H9 (cell line): Measurements from ENCODE around the gene PRKAR2A. TPM values are rescaled to one million over a fixed set of nuclear protein-coding genes. Genes with fewer than 3 reads are reported as not detected.

Experiments
- DNase-seq: peaks from one replicate; pipeline ENCODE4 v3.0.0-alpha.2; 2017
- H2AFZ ChIP-seq: one replicate; pipeline ENCODE4 v1.6.1; 2013; ENCODE audit warnings: mild to moderate bottlenecking, low read length, control low read depth, moderate library complexity
- H2AK5ac ChIP-seq: 2 replicates; pipeline ENCODE4 v1.6.1; 2013; ENCODE audit warnings: low read length, control low read depth, mixed read lengths; ENCODE audit not compliant: insufficient read length
- H2BK120ac ChIP-seq: one replicate; pipeline ENCODE4 v1.6.1; 2013; ENCODE audit warnings: low read depth, mild to moderate bottlenecking, low read length, control low read depth, inconsistent platforms; ENCODE audit not compliant: poor library complexity, severe bottlenecking
- H2BK12ac ChIP-seq: 2 replicates; pipeline ENCODE4 v1.6.1; 2013; ENCODE audit warnings: low read length, control low read depth, mixed read lengths, low read depth; ENCODE audit not compliant: insufficient read length
- H2BK15ac ChIP-seq: 2 replicates; pipeline ENCODE4 v1.6.1; 2013; ENCODE audit warnings: low read depth, low read length, control low read depth
- H2BK20ac ChIP-seq: one replicate; pipeline ENCODE4 v1.6.1; 2013; ENCODE audit warnings: low read depth, mild to moderate bottlenecking, low read length, control low read depth, inconsistent platforms; ENCODE audit not compliant: poor library complexity, severe bottlenecking
- H2BK5ac ChIP-seq: 2 replicates; pipeline ENCODE4 v1.6.1; 2013; ENCODE audit warnings: low read length, control low read depth, mixed read lengths; ENCODE audit not compliant: insufficient read length
- H3K14ac ChIP-seq: 2 replicates; pipeline ENCODE4 v1.6.1; 2013; ENCODE audit warnings: low read length, control low read depth; ENCODE audit not compliant: insufficient read depth
- H3K18ac ChIP-seq: 2 replicates; pipeline ENCODE4 v1.6.1; 2013; ENCODE audit warnings: low read depth, mild to moderate bottlenecking, mixed read lengths, low read length, control low read depth; ENCODE audit not compliant: insufficient read length
- H3K23ac ChIP-seq: 2 replicates; pipeline ENCODE4 v1.6.1; 2013; ENCODE audit warnings: low read length, control low read depth, mixed read lengths, low read depth; ENCODE audit not compliant: insufficient read length
- H3K23me2 ChIP-seq: 2 replicates; pipeline ENCODE4 v1.6.1; 2013; ENCODE audit warnings: low read depth, mild to moderate bottlenecking, mixed read lengths, low read length, control low read depth; ENCODE audit not compliant: insufficient read length, poor library complexity, severe bottlenecking
- H3K27ac ChIP-seq: 2 replicates; pipeline ENCODE4 v1.5.1; 2013; ENCODE audit warnings: low read length, control low read depth, mixed read lengths, low read depth; ENCODE audit not compliant: insufficient read length
- H3K27me3 ChIP-seq: 2 replicates; pipeline ENCODE4 v1.6.1; 2013; ENCODE audit warnings: low read length, control low read depth, inconsistent platforms; ENCODE audit not compliant: insufficient read depth
- H3K4ac ChIP-seq: 2 replicates; pipeline ENCODE4 v1.6.1; 2013; ENCODE audit warnings: low read depth, mild to moderate bottlenecking, control low read depth, inconsistent platforms, low read length, moderate library complexity
- H3K4me1 ChIP-seq: 2 replicates; pipeline ENCODE4 v1.6.1; 2013; ENCODE audit warnings: low read length, control low read depth, inconsistent platforms; ENCODE audit not compliant: insufficient read depth
- H3K4me2 ChIP-seq: 2 replicates; pipeline ENCODE4 v1.6.1; 2013; ENCODE audit warnings: low read length, control low read depth, mixed read lengths; ENCODE audit not compliant: insufficient read length, insufficient read depth
- H3K56ac ChIP-seq: 2 replicates; pipeline ENCODE4 v1.6.1; 2013; ENCODE audit warnings: low read depth, mild to moderate bottlenecking, mixed read lengths, low read length, control low read depth; ENCODE audit not compliant: insufficient read length
- H3K79me1 ChIP-seq: 2 replicates; pipeline ENCODE4 v1.6.1; 2013; ENCODE audit warnings: low read depth, mild to moderate bottlenecking, moderate library complexity, low read length, control low read depth, inconsistent platforms; ENCODE audit not compliant: insufficient read depth, poor library complexity, severe bottlenecking
- H3K79me2 ChIP-seq: 2 replicates; pipeline ENCODE4 v1.6.1; 2013; ENCODE audit warnings: low read length, control low read depth, inconsistent platforms; ENCODE audit not compliant: insufficient read depth
- H3K9ac ChIP-seq: 2 replicates; pipeline ENCODE4 v1.6.1; 2013; ENCODE audit warnings: low read length, control low read depth, mixed read lengths; ENCODE audit not compliant: insufficient read length; ENCODE audit errors: extremely low read depth
- H3K9me3 ChIP-seq: one replicate; pipeline ENCODE4 v1.6.1; 2013; ENCODE audit warnings: low read depth, low read length, inconsistent platforms; ENCODE audit not compliant: control insufficient read depth
- H3T11ph ChIP-seq: one replicate; pipeline ENCODE4 v1.6.1; 2013; ENCODE audit warnings: mild to moderate bottlenecking, low read length, control low read depth, inconsistent platforms
- H4K20me1 ChIP-seq: one replicate; pipeline ENCODE4 v1.6.1; 2013; ENCODE audit not compliant: control insufficient read depth, insufficient read length, insufficient read depth
- H4K5ac ChIP-seq: 2 replicates; pipeline ENCODE4 v1.6.1; 2013; ENCODE audit warnings: low read depth, mild to moderate bottlenecking, mixed read lengths, low read length, control low read depth; ENCODE audit not compliant: insufficient read length
- H4K8ac ChIP-seq: replicated peaks from 2 replicates; pipeline ENCODE4 v1.6.1; 2013; ENCODE audit warnings: low read length, control low read depth, mixed read lengths, low read depth; ENCODE audit not compliant: insufficient read length
- H4K91ac ChIP-seq: 2 replicates; pipeline ENCODE4 v1.6.1; 2013; ENCODE audit warnings: low read depth, mild to moderate bottlenecking, moderate library complexity, mixed read lengths, low read length, control low read depth; ENCODE audit not compliant: insufficient read length
- H3K27ac Mint-ChIP-seq, 3 experiments: 2 replicates in 2 of 3; 3 replicates in 1 of 3; pipeline ENCODE4 v1.8.0; 2020 to 2021; ENCODE audit warnings: mixed read lengths in 3 of 3, mild to moderate bottlenecking in 1 of 3, moderate library complexity in 1 of 3
- H3K27me3 Mint-ChIP-seq: 2 replicates; pipeline ENCODE4 v1.8.0; 2021; ENCODE audit warnings: low read depth, mild to moderate bottlenecking, moderate library complexity, mixed read lengths
- H3K36me3 Mint-ChIP-seq, 3 experiments: 2 replicates in 2 of 3; 3 replicates in 1 of 3; pipeline ENCODE4 v1.8.0; 2020 to 2021; ENCODE audit warnings: low read depth in 3 of 3, mixed read lengths in 3 of 3; ENCODE audit not compliant: insufficient read depth in 1 of 3
- H3K4me1 Mint-ChIP-seq, 2 experiments: 2 replicates each; pipeline ENCODE4 v1.8.0; 2020; ENCODE audit warnings: mixed read lengths in 2 of 2
- H3K4me3 Mint-ChIP-seq, 2 experiments: 2 replicates in 1 of 2; 3 replicates in 1 of 2; pipeline ENCODE4 v1.8.0; 2020 to 2021; ENCODE audit warnings: mild to moderate bottlenecking in 2 of 2, mixed read lengths in 2 of 2, moderate library complexity in 1 of 2
- H3K9me3 Mint-ChIP-seq, 2 experiments: 2 replicates in 1 of 2; 3 replicates in 1 of 2; pipeline ENCODE4 v1.8.0; 2020; ENCODE audit warnings: mild to moderate bottlenecking in 2 of 2, mixed read lengths in 2 of 2, moderate library complexity in 1 of 2
- WGBS: extraction: QIAGEN DNeasy Blood & Tissue Kit; methylation state at CpG from one replicate; pipeline ENCODE4 v1.1.7; 2013; ENCODE audit warnings: missing lambda C conversion rate, low lambda C conversion rate, mixed read lengths; ENCODE audit not compliant: insufficient read length; ENCODE audit errors: extremely low coverage; 5-methylcytosine and 5-hydroxymethylcytosine counted together
- total RNA-seq: library from RNA; stranded (reverse); gene quantifications from 2 replicates; pipeline ENCODE4 v1.2.1, GENCODE V29; 2021
- TF ChIP-seq, protein P1 (sequence below): fragments of 200-600 bp; sonication (generic); conservative IDR thresholded peaks from 3 replicates; pipeline ENCODE4 v1.8.0; 2021; ENCODE audit warnings: antibody characterized with exemption, mild to moderate bottlenecking

The PRKAR2A gene
- total RNA-seq, 1 experiment from 2014 or later: 39.1 TPM

DNA sequence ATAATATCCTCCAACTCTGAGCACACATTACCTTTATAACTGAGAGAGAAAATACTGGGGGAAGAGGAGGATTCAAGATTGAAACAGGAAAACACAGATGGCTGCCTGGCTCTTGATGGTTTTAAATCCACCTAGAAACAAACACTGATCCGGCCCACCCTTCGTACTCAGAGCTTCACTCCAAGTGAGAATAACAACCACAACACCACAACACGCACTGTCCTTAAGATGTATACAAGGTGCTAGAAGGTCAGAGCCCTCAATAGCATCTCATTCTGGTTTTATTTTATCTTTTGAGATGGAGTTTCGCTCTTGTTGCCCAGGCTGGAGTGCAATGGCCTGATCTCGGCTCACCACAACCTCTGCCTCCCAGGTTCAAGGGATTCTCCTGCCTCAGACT is 140.5 kb downstream of the PRKAR2A start:
- no peak overlapping the region for H2BK20ac ChIP-seq
- no peaks in the 10 kb centered on the region for H4K20me1 ChIP-seq
- no peak overlapping the region for H3K18ac ChIP-seq
- Mint-ChIP-seq H3K9me3 (no peaks in the 10 kb centered on the region), H3K4me3 (no peak overlapping the region), H3K27ac (peak overlapping the region in 2 of 3 experiments; percentile 21 to 44; a peak in 2 of 7 replicates), H3K36me3 (peaks cover 42 to 74% (median 73%) of the 10 kb centered on the region in 3 experiments; a peak in 6 of 7 replicates), H3K4me1 (peaks cover 43 to 45% of the 10 kb centered on the region in 2 experiments), H3K27me3 (no peaks in the 10 kb centered on the region)
- no peak overlapping the region for H4K8ac ChIP-seq
- no peak overlapping the region for H3T11ph ChIP-seq
- TF ChIP-seq, protein P1, sequence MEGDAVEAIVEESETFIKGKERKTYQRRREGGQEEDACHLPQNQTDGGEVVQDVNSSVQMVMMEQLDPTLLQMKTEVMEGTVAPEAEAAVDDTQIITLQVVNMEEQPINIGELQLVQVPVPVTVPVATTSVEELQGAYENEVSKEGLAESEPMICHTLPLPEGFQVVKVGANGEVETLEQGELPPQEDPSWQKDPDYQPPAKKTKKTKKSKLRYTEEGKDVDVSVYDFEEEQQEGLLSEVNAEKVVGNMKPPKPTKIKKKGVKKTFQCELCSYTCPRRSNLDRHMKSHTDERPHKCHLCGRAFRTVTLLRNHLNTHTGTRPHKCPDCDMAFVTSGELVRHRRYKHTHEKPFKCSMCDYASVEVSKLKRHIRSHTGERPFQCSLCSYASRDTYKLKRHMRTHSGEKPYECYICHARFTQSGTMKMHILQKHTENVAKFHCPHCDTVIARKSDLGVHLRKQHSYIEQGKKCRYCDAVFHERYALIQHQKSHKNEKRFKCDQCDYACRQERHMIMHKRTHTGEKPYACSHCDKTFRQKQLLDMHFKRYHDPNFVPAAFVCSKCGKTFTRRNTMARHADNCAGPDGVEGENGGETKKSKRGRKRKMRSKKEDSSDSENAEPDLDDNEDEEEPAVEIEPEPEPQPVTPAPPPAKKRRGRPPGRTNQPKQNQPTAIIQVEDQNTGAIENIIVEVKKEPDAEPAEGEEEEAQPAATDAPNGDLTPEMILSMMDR: no peak
- H2BK120ac ChIP-seq: no peak overlapping the region
- H2BK12ac ChIP-seq: no peak overlapping the region
- H3K4me1 ChIP-seq: no peaks in the 10 kb centered on the region; the same call in 1 of the 2 replicates
- H3K14ac ChIP-seq: no peak overlapping the region
- WGBS: no CpG with 5 or more reads among the region's 5 CpGs
- no peak overlapping the region for H2AK5ac ChIP-seq
- peaks cover 65% of the 10 kb centered on the region; the same call in 1 of the 2 replicates for H3K79me2 ChIP-seq
- no peak overlapping the region for H3K23ac ChIP-seq
- no peak overlapping the region for H2AFZ ChIP-seq
- H3K27me3 ChIP-seq: no peaks in the 10 kb centered on the region
- H3K4ac ChIP-seq: no peak overlapping the region
- H3K23me2 ChIP-seq: no peaks in the 10 kb centered on the region
- H3K9ac ChIP-seq: no peak overlapping the region
- H4K5ac ChIP-seq: no peak overlapping the region
- no peak overlapping the region for H3K56ac ChIP-seq
- no peak overlapping the region for H3K27ac ChIP-seq
- no peaks in the 10 kb centered on the region for H3K9me3 ChIP-seq
- no peak overlapping the region for H2BK5ac ChIP-seq
- DNase-seq: no peak
- H3K79me1 ChIP-seq: peaks cover 6% of the 10 kb centered on the region
- no peak overlapping the region for H2BK15ac ChIP-seq
- H4K91ac ChIP-seq: no peak overlapping the region
- no peak overlapping the region for H3K4me2 ChIP-seq
